ENCODE data around the gene C6orf47. TPM values are rescaled to one million over a fixed set of nuclear protein-coding genes. Genes with fewer than 3 reads are reported as not detected.

C6orf47 gene
- total RNA-seq, 2 experiments from 2014 or later, result 26.4 to 26.7 TPM

GRCh38 chr6:31624070-31624469 lies 36.5 kb downstream of the C6orf47 start:
- no peak overlapping the region for H3K27ac Mint-ChIP-seq
- H3K9me3 Mint-ChIP-seq, result no peaks in the 10 kb centered on the region
- ChIA-PET CTCF (interaction anchor here (3.7 kb wide), 1 partner anchor 73 kb away, joined by 9 read pairs; no protein-coding TSS in a partner anchor), POLR2A (interaction anchor here (1.1 to 1.6 kb wide), 2 partner anchors 28 to 41 kb away, joined by 4 to 7 read pairs; partner anchors contain the start of genes BAG6 and GPANK1)
- DNase-seq, result no peak
- peaks cover 30% of the 10 kb centered on the region for H3K4me1 Mint-ChIP-seq
- H3K4me3 Mint-ChIP-seq, result no peak overlapping the region
- H3K27me3 Mint-ChIP-seq, result no peaks in the 10 kb centered on the region
- H3K36me3 Mint-ChIP-seq (ENCODE audit: low read depth), result peaks cover 77% of the 10 kb centered on the region

GRCh38 chr6:31622684-31623091 lies 37.9 kb downstream of the C6orf47 start:
- CTCF ChIA-PET, result interaction anchor here (1.0 to 3.7 kb wide), 4 partner anchors 25 to 208 kb away, joined by 3 to 10 read pairs (median 6); partner anchors contain the start of gene MSH5
- Mint-ChIP-seq H3K4me3 (peak overlapping the region; percentile 81), H3K9me3 (no peaks in the 10 kb centered on the region), H3K4me1 (peaks cover 33% of the 10 kb centered on the region), H3K27me3 (no peaks in the 10 kb centered on the region), H3K36me3 (ENCODE audit: low read depth) (peaks cover 65% of the 10 kb centered on the region), H3K27ac (peak overlapping the region; percentile 89)
- POLR2A ChIA-PET, result interaction anchor here (0.8 to 4.1 kb wide), 17 partner anchors 12 to 213 kb away, joined by 3 to 60 read pairs (median 4); partner anchors contain the start of genes BAG6, C6orf47, DDX39B and GPANK1
- DNase-seq, result no peak

GRCh38 chr6:31621991-31622390 lies 38.6 kb downstream of the C6orf47 start:
- Mint-ChIP-seq H3K36me3 (ENCODE audit: low read depth) (peaks cover 58% of the 10 kb centered on the region), H3K4me3 (peak overlapping the region; percentile 81), H3K9me3 (no peaks in the 10 kb centered on the region), H3K27ac (peak overlapping the region; percentile 89), H3K4me1 (peaks cover 34% of the 10 kb centered on the region), H3K27me3 (no peaks in the 10 kb centered on the region)
- POLR2A ChIA-PET, result interaction anchor here (0.8 to 4.1 kb wide), 21 partner anchors 11 to 206 kb away, joined by 3 to 60 read pairs (median 4); partner anchors contain the start of genes APOM, BAG6, C6orf47 and GPANK1
- no peak for DNase-seq
- CTCF ChIA-PET, result interaction anchor here (1.0 to 3.7 kb wide), 6 partner anchors 24 to 209 kb away, joined by 3 to 10 read pairs (median 6); partner anchors contain the start of gene MSH5

- Mint-ChIP-seq H3K4me3 (peak overlapping the region; percentile 81), H3K36me3 (ENCODE audit: low read depth) (peaks cover 54% of the 10 kb centered on the region), H3K27me3 (no peaks in the 10 kb centered on the region), H3K9me3 (no peaks in the 10 kb centered on the region), H3K27ac (peak overlapping the region; percentile 89), H3K4me1 (peaks cover 38% of the 10 kb centered on the region)
- DNase-seq, result no peak
- ChIA-PET POLR2A (interaction anchor here (0.9 to 4.1 kb wide), 27 partner anchors 9 to 574 kb away, joined by 3 to 60 read pairs (median 4); partner anchors contain the start of genes APOM, BAG6, C6orf47 and GPANK1), CTCF (interaction anchor here (1.2 to 3.7 kb wide), 5 partner anchors 24 to 149 kb away, joined by 3 to 10 read pairs (median 7); partner anchors contain the start of gene MSH5)
These were observed 39.1 kb downstream of the C6orf47 start for GRCh38 chr6:31621320-31621939.

- Mint-ChIP-seq H3K4me3 (peak within 1 kb of the TSS; percentile 81), H3K36me3 (ENCODE audit: low read depth) (peaks cover 47% of the 10 kb centered on the region), H3K27ac (peak within 1 kb of the TSS; percentile 95), H3K27me3 (no peaks in the 10 kb centered on the region), H3K9me3 (no peaks in the 10 kb centered on the region), H3K4me1 (peaks cover 43% of the 10 kb centered on the region)
- CTCF ChIA-PET, result interaction anchor here (0.7 to 3.7 kb wide), 6 partner anchors 22 to 150 kb away, joined by 3 to 9 read pairs (median 4); partner anchors contain the start of genes ATP6V1G2 and MSH5
- no peak for DNase-seq
- POLR2A ChIA-PET, result interaction anchor here (0.9 to 4.1 kb wide), 28 partner anchors 10 to 575 kb away, joined by 3 to 60 read pairs (median 4); partner anchors contain the start of genes APOM, BAG6, C6orf47 and DDX39B
These were observed 39.8 kb downstream of the C6orf47 start, which contains the start of gene PRRC2A for GRCh38 chr6:31620586-31621319. Gene PRRC2A (plus strand): TSS chr6:31620715. CDS start chr6:31622790, 2,075 bp downstream.

- H3K36me3 Mint-ChIP-seq (ENCODE audit: low read depth), result peaks cover 40% of the 10 kb centered on the region
- peaks cover 50% of the 10 kb centered on the region for H3K4me1 Mint-ChIP-seq
- no peaks in the 10 kb centered on the region for H3K9me3 Mint-ChIP-seq
- ChIA-PET CTCF (interaction anchor here (0.7 to 1.4 kb wide), 3 partner anchors 22 to 150 kb away, joined by 3 to 4 read pairs (median 4); partner anchors contain the start of gene ATP6V1G2), POLR2A (interaction anchor here (0.6 to 4.1 kb wide), 21 partner anchors 11 to 576 kb away, joined by 3 to 60 read pairs (median 6); partner anchors contain the start of genes BAG6, C6orf47, DDX39B and GPANK1)
- DNase-seq, result peak; percentile 98
- H3K4me3 Mint-ChIP-seq, result peak overlapping the region; percentile 81
- H3K27ac Mint-ChIP-seq, result peak overlapping the region; percentile 95
- H3K27me3 Mint-ChIP-seq, result no peaks in the 10 kb centered on the region
These were observed 40.6 kb downstream of the C6orf47 start for GRCh38 chr6:31619805-31620585.

GRCh38 chr6:31617010-31617409 lies 43.6 kb downstream of the C6orf47 start:
- Mint-ChIP-seq H3K27me3 (no peaks in the 10 kb centered on the region), H3K9me3 (no peaks in the 10 kb centered on the region), H3K27ac (no peak overlapping the region), H3K4me1 (peaks cover 40% of the 10 kb centered on the region), H3K4me3 (no peak overlapping the region), H3K36me3 (ENCODE audit: low read depth) (peaks cover 12% of the 10 kb centered on the region)
- CTCF ChIA-PET, result interaction anchor here (3.1 kb wide), 1 partner anchor 19 kb away, joined by 15 read pairs; no protein-coding TSS in a partner anchor
- no peak for DNase-seq
- POLR2A ChIA-PET, result interaction anchor here (0.9 to 1.3 kb wide), 2 partner anchors 42 to 66 kb away, joined by 3 to 4 read pairs; partner anchors contain the start of gene TNF

GRCh38 chr6:31615748-31616147 lies 44.8 kb downstream of the C6orf47 start:
- POLR2A ChIA-PET, result interaction anchor here (1.1 to 1.3 kb wide), 2 partner anchors 40 to 69 kb away, joined by 4 read pairs; partner anchors contain the start of genes NFKBIL1 and TNF
- Mint-ChIP-seq H3K4me3 (peak overlapping the region; percentile 16), H3K27me3 (peaks cover 2% of the 10 kb centered on the region), H3K27ac (peak overlapping the region; percentile 12), H3K9me3 (no peaks in the 10 kb centered on the region), H3K4me1 (peaks cover 32% of the 10 kb centered on the region), H3K36me3 (ENCODE audit: low read depth) (no peaks in the 10 kb centered on the region)
- DNase-seq, result no peak
- CTCF ChIA-PET, result interaction anchor here (0.5 to 1.8 kb wide), 3 partner anchors 17 to 455 kb away, joined by 3 to 4 read pairs (median 4); partner anchors contain the start of gene DDX39B

- CTCF ChIA-PET, result interaction anchor here (1.8 kb wide), 1 partner anchor 17 kb away, joined by 4 read pairs; no protein-coding TSS in a partner anchor
- H3K27ac Mint-ChIP-seq, result peak within 1 kb of the TSS; percentile 12
These were observed 45.6 kb downstream of the C6orf47 start, which contains the start of gene AIF1 for GRCh38 chr6:31614684-31615578. Gene AIF1 (plus strand): TSS chr6:31615234. CDS start chr6:31615330, 96 bp downstream.

GRCh38 chr6:31614075-31614619 lies 46.4 kb downstream of the C6orf47 start:
- Mint-ChIP-seq H3K27me3 (peaks cover 2% of the 10 kb centered on the region), H3K4me1 (peaks cover 27% of the 10 kb centered on the region), H3K9me3 (no peaks in the 10 kb centered on the region), H3K36me3 (ENCODE audit: low read depth) (no peaks in the 10 kb centered on the region), H3K4me3 (no peak overlapping the region), H3K27ac (no peak overlapping the region)
- no peak for DNase-seq
- ChIA-PET POLR2A (no interaction called here), CTCF (interaction anchor here (0.7 to 1.9 kb wide), 3 partner anchors 16 to 63 kb away, joined by 3 to 13 read pairs (median 6); no protein-coding TSS in a partner anchor)

More at GRCh38 chr6:31614684-31615578, 45.6 kb downstream of the C6orf47 start, which contains the start of gene AIF1:
- POLR2A ChIA-PET, result interaction anchor here (0.6 to 1.1 kb wide), 2 partner anchors 17 to 68 kb away, joined by 3 to 4 read pairs; partner anchors contain the start of gene NFKBIL1
- H3K36me3 Mint-ChIP-seq (ENCODE audit: low read depth), result no peaks in the 10 kb centered on the region
- no peak for DNase-seq
- no peaks in the 10 kb centered on the region for H3K9me3 Mint-ChIP-seq
- H3K27me3 Mint-ChIP-seq, result peaks cover 2% of the 10 kb centered on the region
- peak within 1 kb of the TSS; percentile 16 for H3K4me3 Mint-ChIP-seq
- H3K4me1 Mint-ChIP-seq, result peaks cover 32% of the 10 kb centered on the region
